Fibroblast of skin of left quadriceps (primary cell): ENCODE measurements around the gene GOLGA2.

ENCODE experiments used
- DNase-seq, 2 experiments: peaks; one replicate each; pipeline ENCODE4 v3.0.0-alpha.2; 2013; ENCODE audit warnings: low read depth in 2 of 2

GOLGA2 gene, protein sequence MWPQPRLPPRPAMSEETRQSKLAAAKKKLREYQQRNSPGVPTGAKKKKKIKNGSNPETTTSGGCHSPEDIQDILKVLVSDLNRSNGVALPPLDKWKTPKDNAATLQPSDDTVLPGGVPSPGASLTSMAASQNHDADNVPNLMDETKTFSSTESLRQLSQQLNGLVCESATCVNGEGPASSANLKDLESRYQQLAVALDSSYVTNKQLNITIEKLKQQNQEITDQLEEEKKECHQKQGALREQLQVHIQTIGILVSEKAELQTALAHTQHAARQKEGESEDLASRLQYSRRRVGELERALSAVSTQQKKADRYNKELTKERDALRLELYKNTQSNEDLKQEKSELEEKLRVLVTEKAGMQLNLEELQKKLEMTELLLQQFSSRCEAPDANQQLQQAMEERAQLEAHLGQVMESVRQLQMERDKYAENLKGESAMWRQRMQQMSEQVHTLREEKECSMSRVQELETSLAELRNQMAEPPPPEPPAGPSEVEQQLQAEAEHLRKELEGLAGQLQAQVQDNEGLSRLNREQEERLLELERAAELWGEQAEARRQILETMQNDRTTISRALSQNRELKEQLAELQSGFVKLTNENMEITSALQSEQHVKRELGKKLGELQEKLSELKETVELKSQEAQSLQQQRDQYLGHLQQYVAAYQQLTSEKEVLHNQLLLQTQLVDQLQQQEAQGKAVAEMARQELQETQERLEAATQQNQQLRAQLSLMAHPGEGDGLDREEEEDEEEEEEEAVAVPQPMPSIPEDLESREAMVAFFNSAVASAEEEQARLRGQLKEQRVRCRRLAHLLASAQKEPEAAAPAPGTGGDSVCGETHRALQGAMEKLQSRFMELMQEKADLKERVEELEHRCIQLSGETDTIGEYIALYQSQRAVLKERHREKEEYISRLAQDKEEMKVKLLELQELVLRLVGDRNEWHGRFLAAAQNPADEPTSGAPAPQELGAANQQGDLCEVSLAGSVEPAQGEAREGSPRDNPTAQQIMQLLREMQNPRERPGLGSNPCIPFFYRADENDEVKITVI

DNA sequence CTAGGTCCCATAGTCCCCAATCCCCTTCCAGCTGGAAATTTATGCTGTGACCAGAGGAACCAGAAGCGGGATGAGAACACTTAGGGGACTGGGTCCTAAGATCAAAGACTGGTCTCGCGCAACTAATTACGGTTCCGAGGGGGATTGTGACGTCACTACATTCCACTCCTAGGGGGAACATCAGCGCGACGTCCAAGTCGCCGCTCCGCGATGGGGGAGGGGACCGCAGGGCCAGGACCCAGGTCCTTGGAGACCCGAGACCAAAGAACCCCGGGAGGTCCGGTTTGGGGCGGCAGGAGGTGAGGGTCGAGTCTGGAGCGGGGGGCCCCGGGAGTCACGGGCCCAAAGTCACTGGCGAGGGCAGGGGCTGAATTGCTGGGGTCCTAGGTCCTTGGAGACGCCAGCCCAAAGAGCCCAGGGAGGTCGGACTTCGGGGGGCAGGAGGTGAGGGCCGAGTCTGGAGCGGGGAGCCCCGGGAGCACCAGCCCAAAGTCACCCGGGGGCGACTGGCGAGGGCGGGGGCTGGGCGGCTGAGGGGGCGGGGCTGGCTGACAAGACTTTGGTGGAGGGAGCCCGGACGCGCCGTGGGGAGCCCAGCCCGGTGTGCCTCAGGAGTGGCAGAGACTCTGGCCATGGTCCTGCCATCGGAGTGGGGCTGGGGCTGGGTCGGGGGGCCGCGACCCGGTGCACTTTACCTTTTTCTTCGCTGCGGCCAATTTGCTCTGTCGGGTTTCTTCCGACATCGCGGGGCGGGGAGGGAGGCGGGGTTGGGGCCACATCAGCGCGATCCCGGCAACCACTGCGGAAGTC is at the start of gene GOLGA2:
Gene GOLGA2 (minus strand): TSS at position 810 of the 810 bp plus-strand sequence. CDS start 31 bp downstream, at position 779.
- peak; percentile 18 to 29 for DNase-seq

DNA sequence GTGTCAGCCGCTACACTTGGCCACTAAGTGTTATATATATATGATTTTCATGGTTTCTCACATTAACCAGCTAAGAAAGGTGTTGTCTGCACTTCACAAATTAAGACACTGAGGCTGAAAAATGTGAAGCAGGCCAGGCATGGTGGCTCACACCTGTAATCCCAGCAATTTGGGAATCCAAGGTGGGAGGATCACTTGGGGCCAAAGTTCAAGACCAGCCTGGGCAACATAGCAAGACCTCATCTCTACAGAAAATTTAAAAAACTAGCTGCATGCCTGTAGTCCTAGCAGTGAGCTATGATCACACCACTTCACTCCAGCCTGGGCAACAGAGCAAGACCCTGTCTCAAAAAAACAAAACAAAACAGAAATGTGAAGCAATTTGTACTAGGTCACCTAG is 48.6 kb upstream of the GOLGA2 start:
- no peak for DNase-seq

DNA sequence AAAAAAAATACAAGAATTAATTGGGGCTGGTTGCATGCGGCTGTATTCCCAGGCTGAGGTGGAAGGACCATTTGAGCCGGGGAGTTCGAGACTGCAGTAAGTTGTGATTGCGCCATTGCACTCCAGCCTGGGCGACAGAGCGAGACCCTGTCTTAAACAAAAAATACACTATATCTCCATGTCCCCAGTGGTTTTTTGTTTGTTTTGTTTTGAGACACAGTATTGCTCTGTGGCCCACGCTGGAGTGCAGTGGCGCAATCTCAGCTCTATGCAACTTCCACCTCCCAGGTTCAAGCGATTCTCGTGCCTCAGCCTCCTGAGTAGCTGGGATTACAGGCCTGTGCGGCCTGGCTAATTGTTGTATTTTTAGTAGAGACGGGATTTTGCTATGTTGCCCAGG is 48.0 kb upstream of the GOLGA2 start:
- DNase-seq: no peak

DNA sequence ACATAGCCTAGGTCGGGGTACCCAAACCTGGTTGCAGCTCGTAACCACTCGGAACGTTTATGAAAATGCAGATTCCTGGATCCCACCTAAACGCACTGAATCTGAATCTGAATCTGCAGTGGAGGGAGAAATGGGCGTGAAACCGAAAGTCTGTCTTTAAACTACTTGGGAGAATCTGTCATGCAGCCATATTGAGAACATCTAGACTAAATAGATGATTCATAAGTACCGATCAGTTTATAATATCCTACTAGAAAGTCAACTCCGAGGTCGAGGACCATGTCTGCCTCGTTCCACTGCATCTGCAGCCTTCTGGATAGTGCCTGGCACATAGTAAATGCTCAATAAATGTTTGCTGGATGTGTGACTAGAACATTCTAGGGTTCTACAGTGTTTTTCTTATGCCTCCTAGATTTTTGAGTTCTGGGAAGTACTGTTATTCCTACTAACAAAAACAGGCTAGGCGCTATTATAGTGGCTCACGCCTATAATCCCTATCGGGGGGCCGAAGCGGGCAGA is 47.5 kb upstream of the GOLGA2 start:
- DNase-seq: no peak

DNA sequence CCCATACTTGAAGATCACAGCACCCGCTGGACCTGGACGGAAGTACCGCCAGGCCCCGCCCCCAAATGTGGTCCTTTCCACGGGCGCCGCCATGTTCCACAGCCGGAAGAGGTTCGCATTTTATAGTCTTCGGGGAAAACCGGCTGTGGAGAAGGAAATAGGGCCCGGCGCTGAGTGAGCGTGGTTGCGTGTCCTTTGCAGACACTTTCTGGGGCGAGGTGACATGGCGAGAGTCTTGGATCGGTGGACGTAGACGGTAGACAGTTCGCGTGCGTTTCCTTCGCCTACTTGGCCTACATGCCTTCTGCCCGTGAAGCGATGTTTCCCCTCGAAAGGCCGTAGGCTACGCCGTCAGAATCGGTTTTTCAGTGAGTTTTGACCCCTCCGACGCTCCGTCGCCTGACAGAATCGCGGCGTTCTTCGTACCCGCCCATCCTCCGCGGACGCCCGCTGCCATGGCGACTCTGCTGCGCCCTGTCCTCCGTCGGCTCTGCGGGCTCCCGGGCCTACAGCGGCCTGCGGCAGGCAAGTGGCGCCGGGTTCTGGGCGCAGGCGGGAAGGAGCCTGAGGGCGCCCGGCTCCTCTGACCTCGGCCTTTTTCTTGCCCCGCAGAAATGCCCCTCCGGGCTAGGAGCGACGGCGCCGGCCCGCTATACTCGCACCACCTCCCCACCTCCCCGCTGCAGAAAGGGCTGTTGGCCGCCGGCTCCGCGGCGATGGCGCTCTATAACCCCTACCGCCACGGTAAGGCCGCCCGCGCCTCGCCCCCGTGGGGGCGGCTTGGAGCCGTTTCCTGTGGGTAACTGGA is 46.8 kb upstream of the GOLGA2 start, which contains the start of the genes COQ4 and TRUB2:
Gene COQ4 (plus strand): TSS at position 436 of the 808 bp plus-strand sequence. CDS start 20 bp downstream, at position 456.
Gene TRUB2 (minus strand): TSS at position 44 of the 808 bp plus-strand sequence. CDS start 39 bp downstream, at position 5.
- peak; percentile 88 to 89 for DNase-seq

DNA sequence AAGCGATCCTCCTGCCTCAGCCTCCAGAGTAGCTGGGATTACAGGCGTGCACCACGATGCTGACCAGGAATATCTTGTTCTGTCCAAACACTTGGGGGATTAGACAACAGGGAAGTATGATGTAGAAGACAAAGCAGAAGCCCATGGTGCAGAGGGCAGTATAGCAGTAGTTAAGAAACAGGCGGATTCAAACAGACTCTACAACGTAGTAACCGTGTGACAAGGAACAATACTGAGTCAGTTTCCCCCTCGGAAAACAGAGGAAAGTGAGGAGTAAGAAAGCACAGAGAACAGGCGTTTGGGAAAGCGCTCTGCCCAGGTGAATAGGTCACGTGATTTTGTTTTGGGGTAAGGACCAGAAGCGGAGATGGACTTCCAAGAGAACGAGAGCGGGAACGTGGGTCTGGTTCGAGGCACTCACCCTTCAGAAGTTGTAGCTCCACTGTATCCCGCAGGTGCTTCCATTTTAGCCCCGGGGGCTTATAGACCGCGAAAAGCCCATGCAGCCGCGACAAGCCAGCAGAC is 46.1 kb upstream of the GOLGA2 start:
- DNase-seq: no peak

DNA sequence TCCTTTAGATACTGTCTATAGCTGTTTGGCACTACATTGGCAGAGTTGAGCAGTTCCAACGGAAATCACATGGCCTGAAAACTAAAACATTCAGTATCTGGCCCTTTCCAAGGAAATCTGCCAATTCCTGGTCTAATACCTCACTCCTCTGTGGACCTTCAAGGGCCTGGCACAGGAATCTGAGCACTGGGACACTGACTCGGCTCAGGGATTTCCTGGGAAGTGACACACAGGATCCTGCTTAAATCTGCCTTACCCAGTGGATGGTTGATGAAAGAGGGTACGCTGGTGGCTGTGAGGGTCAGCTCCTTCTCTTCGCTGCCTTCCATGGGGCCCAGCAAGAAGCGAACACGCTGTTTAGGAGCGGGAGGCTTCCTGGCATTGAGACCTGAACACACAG is 45.5 kb upstream of the GOLGA2 start:
- DNase-seq: no peak

DNA sequence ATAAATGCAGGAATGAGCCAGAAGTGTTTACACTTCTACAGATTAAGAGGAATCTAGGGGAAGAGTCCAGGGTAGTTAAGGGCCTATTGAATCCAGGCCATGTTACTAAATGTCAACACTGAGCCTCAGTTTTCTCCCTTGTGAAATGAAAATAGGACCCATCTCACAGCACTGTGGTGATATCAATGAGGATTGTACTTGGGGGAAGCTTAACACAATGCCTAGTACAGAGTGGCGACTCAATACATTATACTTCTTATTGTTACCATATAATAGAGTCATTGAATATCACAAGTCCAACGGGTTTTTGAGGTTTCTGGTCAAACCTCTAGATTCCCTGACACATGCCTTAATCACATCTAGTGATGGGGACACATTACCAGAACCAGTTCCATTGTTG is 41.8 kb upstream of the GOLGA2 start:
- no peak for DNase-seq

DNA sequence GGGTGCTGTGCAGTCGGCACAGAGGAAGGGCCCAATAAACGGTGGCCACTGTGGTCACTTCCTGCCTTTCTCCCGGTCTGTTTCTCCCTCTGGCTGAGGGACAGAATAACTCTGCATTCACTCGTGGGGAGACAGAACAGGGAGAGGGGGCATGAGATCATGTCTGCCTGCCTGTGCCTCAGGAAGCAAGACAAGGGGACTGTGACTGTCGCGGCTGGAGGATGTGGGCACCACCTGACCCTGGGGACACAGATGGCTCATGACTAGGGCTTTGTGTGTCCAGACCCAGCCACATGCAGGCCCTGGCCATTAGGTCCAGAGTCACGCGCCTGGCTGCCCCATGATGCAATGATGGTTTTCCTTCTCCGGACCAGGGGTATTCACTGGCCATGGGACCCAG is 40.6 kb upstream of the GOLGA2 start:
- DNase-seq: no peak

DNA sequence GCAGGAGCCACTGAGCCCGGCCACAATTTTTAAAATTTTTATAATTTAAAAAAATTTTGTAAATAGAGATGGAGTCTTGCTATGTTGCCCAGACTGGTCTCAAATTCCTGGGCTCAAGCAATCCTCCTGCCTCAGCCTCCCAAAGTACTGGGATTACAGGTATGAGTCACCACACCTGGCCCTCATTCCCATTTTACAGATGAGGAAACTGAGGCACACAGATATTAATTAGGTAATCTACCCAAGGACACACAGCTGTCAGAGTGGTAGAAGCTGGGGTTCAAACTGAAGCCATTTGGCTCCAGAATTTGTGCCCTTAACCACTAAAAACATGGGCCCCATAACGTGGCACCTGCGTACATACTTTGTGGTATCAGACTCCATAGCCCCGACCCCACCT is 38.9 kb upstream of the GOLGA2 start:
- DNase-seq: no peak

DNA sequence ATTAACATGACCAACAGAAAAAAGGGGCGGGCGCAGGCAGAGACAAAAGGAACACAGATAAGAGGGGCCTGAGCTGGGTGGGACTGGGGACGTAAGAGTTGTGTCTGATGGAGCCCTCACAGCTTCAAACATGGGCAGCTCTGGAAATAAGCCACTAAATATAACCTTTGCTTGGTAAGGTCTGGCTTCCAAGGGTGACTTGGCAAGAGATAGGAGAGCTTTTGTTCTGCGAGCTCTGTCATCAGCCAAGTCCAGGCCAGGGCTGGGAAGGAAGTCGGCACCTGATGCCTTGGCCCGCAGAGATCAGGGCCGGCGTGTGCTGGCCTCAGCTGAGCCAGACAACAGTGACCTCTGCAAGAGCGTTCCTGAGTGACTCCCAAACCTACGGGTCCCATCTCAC is 34.7 kb upstream of the GOLGA2 start:
- no peak for DNase-seq

DNA sequence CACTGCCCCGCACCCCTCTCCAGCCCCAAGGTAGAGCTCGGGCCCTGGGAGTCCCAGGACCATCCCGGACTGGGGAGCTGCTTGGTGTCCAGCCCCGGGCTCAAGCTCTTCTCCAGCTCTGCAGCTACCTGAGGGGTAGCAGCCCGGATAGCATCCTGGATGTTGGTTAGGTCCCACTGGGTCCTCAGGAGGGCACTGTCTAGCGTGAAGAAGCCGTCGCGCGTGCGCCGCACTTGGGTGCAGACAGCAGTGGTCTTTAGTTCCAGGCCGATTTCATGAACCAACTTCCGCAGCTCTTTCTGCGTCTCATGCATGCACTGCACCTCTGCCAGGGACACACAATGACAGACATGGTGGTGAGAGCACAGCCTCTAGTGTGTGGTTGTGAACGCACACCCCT is 33.7 kb upstream of the GOLGA2 start:
- no peak for DNase-seq

DNA sequence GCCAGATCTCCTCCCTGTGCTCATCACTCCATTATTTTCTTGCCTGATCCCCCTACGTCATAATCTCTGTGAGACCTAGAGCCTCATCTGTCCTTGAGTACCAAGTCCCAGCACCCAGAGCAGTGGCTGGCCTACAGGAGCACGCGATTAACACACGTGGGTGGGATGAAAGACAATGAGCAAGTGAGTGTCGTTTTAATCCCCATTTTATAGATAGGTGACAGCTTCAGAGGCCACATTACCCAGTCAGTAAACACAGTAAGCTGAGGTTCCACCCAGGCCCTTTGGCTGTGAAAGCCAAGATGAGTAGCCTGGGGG is 29.1 kb upstream of the GOLGA2 start:
- no peak for DNase-seq

DNA sequence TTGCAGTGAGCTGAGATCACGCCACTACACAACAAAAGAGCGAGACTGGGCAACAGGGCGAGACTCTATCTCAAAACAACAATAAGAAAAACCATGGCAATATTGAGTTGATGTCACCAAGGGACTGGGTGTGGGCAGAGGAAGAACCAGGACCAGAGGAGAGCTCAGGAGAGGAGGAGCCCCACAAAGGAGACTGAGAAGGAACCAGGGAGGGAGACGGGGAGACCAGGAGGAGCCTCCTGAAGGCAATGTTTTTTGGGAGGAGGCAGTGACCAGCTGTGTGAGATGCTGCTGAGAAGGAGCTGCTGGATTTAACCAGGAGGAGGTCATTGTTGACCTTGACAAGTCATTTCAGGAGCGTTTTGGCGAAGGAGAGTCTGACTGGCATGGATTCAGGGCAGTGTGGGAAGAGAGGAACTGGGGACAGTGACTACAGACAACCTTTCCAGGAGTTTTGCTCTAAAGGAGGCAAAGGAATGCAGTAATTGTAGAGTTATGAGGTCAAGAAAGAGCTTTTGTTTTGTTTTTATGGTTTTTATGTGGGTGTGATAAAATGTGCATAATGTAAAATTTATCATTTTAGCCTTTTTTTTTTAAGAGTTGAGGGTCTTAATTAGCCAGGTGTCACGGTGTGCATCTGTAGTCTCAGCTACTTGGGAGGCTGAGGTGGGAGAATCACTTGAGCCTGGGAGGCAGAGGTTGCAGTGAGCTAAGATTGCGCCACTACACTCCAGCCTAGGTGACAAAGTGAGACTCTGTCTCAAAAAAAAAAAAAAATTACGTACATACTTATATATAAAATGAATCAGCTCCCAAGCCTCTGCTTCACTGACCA is 28.5 kb upstream of the GOLGA2 start:
- no peak for DNase-seq

DNA sequence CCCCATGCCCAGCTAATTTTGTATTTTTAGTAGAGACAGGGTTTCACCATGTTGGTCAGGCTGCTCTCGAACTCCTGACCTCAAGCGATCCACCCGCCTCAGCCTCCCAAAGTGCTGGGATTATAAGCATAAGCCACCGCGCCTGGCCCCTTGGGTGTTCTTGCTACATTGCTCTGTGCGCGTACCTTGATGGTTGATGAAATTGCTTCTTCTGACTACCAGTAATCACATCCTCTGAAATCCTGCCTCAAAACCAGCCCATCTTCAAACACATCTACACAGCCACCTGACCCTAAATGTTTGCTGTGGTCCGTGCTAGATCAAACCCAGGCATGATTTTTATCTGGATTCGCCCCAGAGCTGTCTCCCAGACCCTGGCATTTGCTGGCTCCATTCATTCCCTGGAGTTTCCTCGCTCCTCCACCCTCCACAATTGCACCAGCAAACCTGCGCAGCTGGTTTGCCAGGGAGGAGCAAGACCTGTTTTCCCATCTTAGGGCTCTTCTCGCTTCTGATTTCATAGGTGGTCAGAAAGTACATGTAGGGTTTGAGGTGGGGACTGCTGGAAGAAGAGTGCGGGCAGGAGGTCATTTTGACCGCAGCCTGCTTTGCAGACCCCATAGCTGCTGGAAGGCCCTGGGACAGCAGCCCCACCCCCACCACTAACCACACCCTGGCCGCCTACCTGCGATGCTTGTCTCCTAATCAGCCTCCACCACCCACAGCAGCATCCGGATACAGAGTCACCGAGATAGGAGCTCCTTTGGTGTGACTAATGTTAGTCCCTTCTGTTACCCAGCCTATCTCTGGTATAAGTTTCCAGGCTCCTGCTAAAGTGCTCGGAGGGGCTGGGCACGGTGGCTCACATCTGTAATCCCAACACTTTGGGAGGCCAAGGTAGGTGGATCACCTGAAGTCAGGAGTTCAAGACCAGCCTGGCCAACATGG is 23.0 kb upstream of the GOLGA2 start:
- no peak for DNase-seq

DNA sequence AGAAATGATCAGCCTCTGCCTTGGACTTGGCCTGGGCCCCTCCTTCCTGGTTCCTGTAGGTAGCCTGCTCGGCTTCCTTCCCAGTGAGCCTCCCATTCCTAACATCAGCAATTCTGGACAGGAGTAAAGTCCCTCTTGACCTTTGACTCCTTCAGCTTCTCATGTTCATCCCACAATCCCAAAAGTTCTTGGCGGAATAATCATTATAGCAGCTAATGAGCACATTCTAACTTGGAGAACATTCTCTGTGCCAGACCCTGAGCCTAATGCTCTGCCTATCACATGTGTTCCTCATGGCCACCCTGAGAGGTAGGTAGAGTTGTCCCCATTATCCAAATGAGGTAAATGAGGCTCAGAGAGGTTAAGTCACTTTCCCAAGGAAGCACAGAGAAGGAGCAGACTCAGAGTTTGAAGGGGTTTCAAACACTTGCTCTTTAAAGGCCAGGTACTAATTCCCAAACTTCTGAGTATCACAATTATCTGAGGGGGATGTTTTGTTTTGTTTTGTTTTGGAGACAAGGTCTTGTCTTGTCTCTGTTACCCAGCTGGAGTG is 21.5 kb upstream of the GOLGA2 start:
- DNase-seq: no peak

DNA sequence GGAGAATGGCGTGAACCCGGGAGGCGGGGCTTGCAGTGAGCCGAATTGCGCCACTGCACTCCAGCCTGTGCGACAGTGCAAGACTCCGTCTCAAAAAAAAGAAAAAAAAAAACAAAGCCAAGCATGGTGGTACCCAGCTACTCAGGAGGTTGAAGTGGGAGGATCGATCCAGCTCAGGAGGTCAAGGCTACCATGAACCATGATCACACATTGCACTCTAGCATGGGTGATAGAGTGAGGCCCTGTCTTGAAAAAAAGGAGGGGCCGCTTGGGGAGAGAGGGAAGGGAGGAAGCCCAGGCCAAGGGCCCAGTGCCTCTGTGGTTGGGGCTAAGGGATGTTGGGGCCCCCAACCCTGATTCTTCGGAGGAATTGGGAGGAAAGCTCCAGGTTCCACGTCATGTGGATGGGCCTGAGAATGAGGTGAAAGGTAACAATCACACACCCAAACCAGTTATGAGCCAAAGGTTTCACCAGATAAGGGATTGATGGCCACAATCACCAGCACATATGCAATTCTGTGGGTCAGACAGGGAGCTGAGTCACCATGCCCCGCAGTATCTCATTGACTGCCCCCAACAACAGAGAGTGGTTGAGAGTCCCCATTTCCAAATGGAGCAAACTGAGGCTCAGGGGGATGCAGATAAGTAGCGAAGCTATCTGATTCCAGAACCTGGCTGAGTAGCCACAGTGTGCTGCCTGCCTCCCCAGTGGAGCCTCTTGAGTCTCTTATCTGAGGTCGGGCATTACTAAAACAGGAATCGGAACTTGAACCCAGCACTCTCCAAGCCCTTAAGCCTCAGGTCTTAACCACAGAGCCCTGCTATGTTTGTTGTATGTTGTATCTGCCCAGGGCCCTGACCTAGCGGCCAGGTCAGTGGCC is 20.8 kb upstream of the GOLGA2 start:
- DNase-seq: no peak
